Tibial nerve (tissue), 4 donors: ENCODE results near the gene EVX2. TPM values are rescaled to one million over a fixed set of nuclear protein-coding genes. Genes with fewer than 3 reads are reported as not detected.

ENCODE experiments used
- DNase-seq, 2 donors: peaks; one replicate each; pipeline ENCODE4 v3.0.0-alpha.2; 2019; ENCODE audit warnings: low spot score in 2 of 2
- H3K27ac ChIP-seq, 4 donors: fragments of 200-600 bp; sonication (generic) in 3 of 4; one replicate each; pipeline ENCODE4 v1.5.1; 2017 to 2019; ENCODE audit warnings: mild to moderate bottlenecking in 1 of 4
- H3K27me3 ChIP-seq, 2 donors: fragments of 200-600 bp; sonication (generic) in 1 of 2; one replicate each; pipeline versions ENCODE4 v1.5.1 to v1.6.0; 2017 to 2019
- H3K36me3 ChIP-seq, 3 donors: fragments of 200-600 bp; sonication (generic); one replicate each; pipeline ENCODE4 v1.5.1; 2018 to 2019
- H3K4me1 ChIP-seq, 4 donors: fragments of 200-600 bp; sonication (generic) in 3 of 4; one replicate each; pipeline ENCODE4 v1.5.1; 2017 to 2019
- H3K4me3 ChIP-seq, 4 donors: fragments of 200-600 bp; sonication (generic) in 3 of 4; one replicate each; pipeline ENCODE4 v1.5.1; 2017 to 2019; ENCODE audit warnings: mild to moderate bottlenecking in 1 of 4, moderate library complexity in 1 of 4
- H3K9me3 ChIP-seq, 4 donors: fragments of 200-600 bp; sonication (generic) in 3 of 4; one replicate each; pipeline ENCODE4 v1.5.1; 2017 to 2019
- CTCF ChIP-seq, 5 experiments: fragments of 200-600 bp in 3 of 5; fragments of 450-650 bp in 2 of 5; sonication (generic) in 3 of 5; IDR thresholded peaks; one replicate each; pipeline ENCODE4 v1.5.1; 2016 to 2019; ENCODE audit warnings: antibody characterized with exemption in 5 of 5, mild to moderate bottlenecking in 3 of 5, moderate library complexity in 2 of 5
- EP300 ChIP-seq, 2 donors: sonication (generic); formaldehyde crosslinking; IDR thresholded peaks; one replicate each; pipeline ENCODE4 v1.6.1; 2017; ENCODE audit warnings: antibody characterized with exemption in 2 of 2, mild to moderate bottlenecking in 1 of 2
- POLR2A ChIP-seq, 2 donors: fragments of 450-650 bp; IDR thresholded peaks; one replicate each; pipeline ENCODE4 v1.6.1; 2017; ENCODE audit warnings: antibody characterized with exemption in 2 of 2, mild to moderate bottlenecking in 2 of 2, moderate library complexity in 2 of 2
- whole genome bisulfite sequencing, 2 donors: methylation state at CpG; one replicate each; pipeline ENCODE4 v1.1.5; 2018; 5-methylcytosine and 5-hydroxymethylcytosine counted together
- total RNA-seq, 4 donors: library from RNA; depleted of rRNA; stranded (reverse); fragments of >200 nt; gene quantifications; one replicate each; pipeline ENCODE4 v1.1.0, GENCODE V29; 2016

The EVX2 gene
- total RNA-seq, 4 donors from 2014 or later: not detected

GRCh38 chr2:176091329-176092258 is 7.8 kb upstream of the EVX2 start:
- no peak for DNase-seq

DNA sequence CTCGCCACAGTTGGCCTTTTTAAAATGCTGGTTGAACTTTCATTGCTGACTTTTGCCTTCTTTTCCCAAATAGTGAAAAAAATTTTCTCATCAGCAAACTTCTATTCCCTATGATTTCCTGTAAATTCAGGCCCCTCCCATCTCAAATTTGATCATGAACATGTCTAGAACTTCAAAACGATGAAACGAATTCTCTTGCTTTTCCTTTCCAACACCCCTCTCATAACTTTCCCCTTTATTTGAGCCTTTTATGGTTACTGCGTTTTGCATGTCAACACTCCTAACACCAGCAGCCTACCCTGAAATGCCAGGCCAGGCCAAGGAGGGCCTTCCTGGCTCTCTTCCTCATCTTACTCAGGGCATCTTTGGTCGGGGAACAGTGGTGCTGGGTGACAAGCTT is 7.1 kb upstream of the EVX2 start:
- Histone ChIP-seq H3K4me1 (peaks cover 0 to 37% (median 15%) of the 10 kb centered on the region in 4 donors), H3K36me3 (no peaks in the 10 kb centered on the region), H3K9me3 (no peaks in the 10 kb centered on the region), H3K4me3 (no peak overlapping the region), H3K27me3 (peaks cover 3 to 98% of the 10 kb centered on the region in 2 donors), H3K27ac (no peak overlapping the region)
- TF ChIP-seq POLR2A (IDR thresholded peaks at IDR 0.05) (no peak), CTCF (IDR thresholded peaks at IDR 0.05) (no peak), EP300 (IDR thresholded peaks at IDR 0.05) (no peak)
- DNase-seq: no peak
- 29 to 40% methylated on average over 5 of the region's 5 CpGs for WGBS, 2 donors

More at GRCh38 chr2:176091329-176092258, 7.8 kb upstream of the EVX2 start:
- Histone ChIP-seq H3K4me3 (no peak overlapping the region), H3K4me1 (peaks cover 0 to 35% (median 12%) of the 10 kb centered on the region in 4 donors), H3K27ac (no peak overlapping the region), H3K9me3 (no peaks in the 10 kb centered on the region), H3K27me3 (peaks cover 4 to 98% of the 10 kb centered on the region in 2 donors), H3K36me3 (no peaks in the 10 kb centered on the region)
- 7 to 11% methylated on average over 29 to 31 of the region's 31 CpGs for whole genome bisulfite sequencing, 2 donors
- TF ChIP-seq CTCF (IDR thresholded peaks at IDR 0.05) (no peak), POLR2A (IDR thresholded peaks at IDR 0.05) (no peak), EP300 (IDR thresholded peaks at IDR 0.05) (no peak)

- Histone ChIP-seq H3K9me3 (no peaks in the 10 kb centered on the region), H3K27me3 (peaks cover 3 to 98% of the 10 kb centered on the region in 2 donors), H3K36me3 (no peaks in the 10 kb centered on the region), H3K4me1 (peaks cover 0 to 46% (median 22%) of the 10 kb centered on the region in 4 donors), H3K4me3 (no peak overlapping the region), H3K27ac (no peak overlapping the region)
- DNase-seq: no peak
- TF ChIP-seq POLR2A (IDR thresholded peaks at IDR 0.05) (no peak), EP300 (IDR thresholded peaks at IDR 0.05) (no peak), CTCF (IDR thresholded peaks at IDR 0.05) (no peak)
These were observed 6.2 kb upstream of the EVX2 start for GRCh38 chr2:176089843-176090395.

DNA sequence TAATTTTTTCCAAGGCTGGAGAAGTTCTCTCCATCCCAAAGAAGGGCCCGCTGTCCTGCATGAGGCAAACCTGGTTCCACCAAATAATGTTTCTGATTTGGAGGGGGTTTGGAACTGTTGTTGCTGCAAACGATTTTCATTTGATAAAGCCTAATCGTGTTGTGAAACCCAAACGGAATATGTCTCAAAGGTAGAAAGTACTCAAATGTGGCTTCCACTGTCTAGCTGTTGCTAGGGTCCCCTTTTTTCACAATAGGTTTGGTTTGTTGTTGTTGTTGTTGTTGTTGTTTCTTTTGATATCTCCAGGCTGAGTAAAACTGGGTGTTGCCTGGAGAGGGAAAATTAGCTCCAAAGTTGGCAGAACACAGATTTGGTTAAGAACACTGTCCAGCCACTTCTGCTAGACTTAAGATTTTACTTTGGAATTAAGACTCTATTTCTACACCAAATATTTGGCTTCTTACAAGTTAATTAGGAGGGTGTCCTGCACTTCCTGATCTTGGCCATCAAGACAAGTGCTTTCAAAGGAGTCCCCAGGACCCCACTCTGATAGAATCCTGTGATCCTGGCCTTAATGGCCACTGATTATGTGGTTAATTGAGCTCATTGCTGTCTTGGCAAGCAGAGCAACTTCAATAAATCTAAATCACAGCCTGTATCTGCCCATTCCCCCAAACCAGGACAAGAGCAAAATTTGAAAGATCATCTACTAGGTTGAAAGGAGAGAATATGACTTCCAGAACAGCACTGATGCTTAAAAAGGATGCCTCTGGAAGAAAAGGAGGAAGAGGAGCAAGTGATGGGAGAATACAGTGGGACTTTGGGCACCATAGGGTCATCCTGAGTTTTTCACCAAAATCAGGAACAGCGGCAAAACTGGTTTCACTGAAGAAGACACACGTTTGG is 5.4 kb upstream of the EVX2 start:
- Histone ChIP-seq H3K4me3 (no peak overlapping the region), H3K27ac (no peak overlapping the region), H3K36me3 (no peaks in the 10 kb centered on the region), H3K4me1 (peaks cover 0 to 51% (median 23%) of the 10 kb centered on the region in 4 donors), H3K27me3 (peaks cover 7 to 98% of the 10 kb centered on the region in 2 donors), H3K9me3 (no peaks in the 10 kb centered on the region)
- TF ChIP-seq EP300 (IDR thresholded peaks at IDR 0.05) (no peak), CTCF (IDR thresholded peaks at IDR 0.05) (no peak), POLR2A (IDR thresholded peaks at IDR 0.05) (no peak)
- no peak for DNase-seq
- 15 to 16% methylated on average over 6 of the region's 6 CpGs for WGBS, 2 donors
